Measurements from ENCODE around the gene LRRC4C.

DNA sequence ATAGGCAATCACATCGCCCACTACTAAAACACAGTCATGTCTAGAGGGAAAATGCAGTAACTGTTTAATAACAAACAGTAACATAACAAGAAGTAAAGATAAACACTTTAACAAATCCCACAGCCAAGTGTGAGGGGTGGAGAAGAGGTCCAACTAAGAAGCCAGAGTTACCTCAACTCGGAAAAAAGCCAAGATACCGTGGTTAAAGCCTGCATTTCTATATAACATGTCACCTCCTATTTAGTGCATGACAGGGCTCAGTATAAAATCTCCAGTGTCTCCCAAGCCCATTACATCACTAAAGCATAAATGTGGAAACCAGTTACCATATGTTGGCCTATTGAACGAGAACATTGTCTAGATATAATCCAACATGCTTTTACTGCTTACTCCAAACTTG lies 281.7 kb downstream of the LRRC4C start:
- no peak for TF ChIP-seq RAD21 (IDR thresholded peaks at IDR 0.05)
- TF ChIP-seq CTCF (IDR thresholded peaks at IDR 0.05; ENCODE audit: low read depth, low read length, missing input control), result no peak
- TF ChIP-seq SP1 (IDR thresholded peaks at IDR 0.05), result no peak
- TF ChIP-seq, protein P1, sequence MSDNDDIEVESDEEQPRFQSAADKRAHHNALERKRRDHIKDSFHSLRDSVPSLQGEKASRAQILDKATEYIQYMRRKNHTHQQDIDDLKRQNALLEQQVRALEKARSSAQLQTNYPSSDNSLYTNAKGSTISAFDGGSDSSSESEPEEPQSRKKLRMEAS (IDR thresholded peaks at IDR 0.05), result no peak
- TF ChIP-seq YY1 (IDR thresholded peaks at IDR 0.05), result no peak
- no peak for TF ChIP-seq TAF1 (conservative IDR thresholded peaks at IDR 0.05)
- no peak for TF ChIP-seq REST (IDR thresholded peaks at IDR 0.05)
- no peak for TF ChIP-seq JUND (IDR thresholded peaks at IDR 0.05)
- TF ChIP-seq EGR1 (IDR thresholded peaks at IDR 0.05; ENCODE audit: low read depth in 2 of 2), result no peak

All from liver (tissue), 3 donors.